OCI-LY3 (cell line): Measurements from ENCODE around the gene GABRA4.

Experiments used
- CTCF ChIP-seq: fragments of 200-600, 300-600 bp; sonication (generic); IDR thresholded peaks from 2 replicates; pipeline ENCODE4 v1.5.1; 2014; ENCODE audit warnings: antibody characterized with exemption, low read length, low read depth
- EZH2phosphoT487 ChIP-seq: fragments of 200-600 bp; shearing (Covaris generic); IDR thresholded peaks from 2 replicates; pipeline ENCODE4 v1.6.1; 2018; ENCODE audit warnings: antibody characterized with exemption, mixed run types, low read depth

GRCh38 chr4:47002580-47002979 is 9.2 kb upstream of the GABRA4 start:
- TF ChIP-seq CTCF (peak; percentile 60), EZH2phosphoT487 (no peak)
